Esophagus muscularis mucosa (tissue), 4 donors: ENCODE results near the gene CHCHD6. TPM values are rescaled to one million over a fixed set of nuclear protein-coding genes. Genes with fewer than 3 reads are reported as not detected.

ENCODE experiments used
- DNase-seq: peaks from one replicate; pipeline ENCODE4 v3.0.0-alpha.2; 2017; ENCODE audit errors: extremely low spot score
- H3K27ac ChIP-seq, 4 donors: fragments of 200-600 bp; sonication (generic); replicated peaks in 1 of 4; 1 replicate in 3 of 4; 2 replicates in 1 of 4; pipeline ENCODE4 v1.5.1; 2016 to 2019; ENCODE audit warnings: mild to moderate bottlenecking in 1 of 4
- H3K27me3 ChIP-seq, 4 donors: fragments of 200-600 bp; sonication (generic); one replicate each; pipeline versions ENCODE4 v1.5.1 to v1.6.0; 2016 to 2019
- H3K36me3 ChIP-seq, 4 donors: fragments of 200-600 bp; sonication (generic); one replicate each; pipeline ENCODE4 v1.5.1; 2016 to 2019
- H3K4me1 ChIP-seq, 4 donors: fragments of 200-600 bp; sonication (generic); one replicate each; pipeline ENCODE4 v1.5.1; 2016 to 2019
- H3K4me3 ChIP-seq, 4 donors: fragments of 200-600 bp; sonication (generic); 1 replicate in 2 of 4; 2 replicates in 2 of 4; pipeline ENCODE4 v1.5.1; 2016 to 2019; ENCODE audit warnings: mild to moderate bottlenecking in 4 of 4, moderate library complexity in 1 of 4
- H3K9me3 ChIP-seq, 4 donors: fragments of 200-600 bp; sonication (generic); 1 replicate in 3 of 4; 2 replicates in 1 of 4; pipeline ENCODE4 v1.5.1; 2016 to 2019
- EP300 ChIP-seq: sonication (generic); formaldehyde crosslinking; IDR thresholded peaks from one replicate; pipeline ENCODE4 v1.6.1; 2017; ENCODE audit warnings: antibody characterized with exemption
- POLR2A ChIP-seq: fragments of 450-650 bp; IDR thresholded peaks from one replicate; pipeline ENCODE4 v1.6.1; 2017; ENCODE audit warnings: antibody characterized with exemption, moderate library complexity, mild to moderate bottlenecking, low read depth
- POLR2AphosphoS5 ChIP-seq, 2 donors: sonication (generic); formaldehyde crosslinking; IDR thresholded peaks; one replicate each; pipeline ENCODE4 v1.6.1; 2017; ENCODE audit warnings: antibody characterized with exemption in 2 of 2
- WGBS: methylation state at CpG from one replicate; pipeline ENCODE4 v1.1.5; 2018; 5-methylcytosine and 5-hydroxymethylcytosine counted together
- intact Hi-C: fragments of 100-400 bp; cut with DNase I; formaldehyde crosslinking; loops from one replicate; pipeline ENCODE4 v1.15.1; 2023
- total RNA-seq, 4 donors: library from RNA; depleted of rRNA; stranded (reverse); fragments of >200 nt; gene quantifications; one replicate each; pipeline versions ENCODE4 v1.1.0 to v1.2.1, GENCODE V29; 2016
- TF ChIP-seq, protein P1 (sequence below), 3 experiments: fragments of 200-600 bp in 2 of 3; fragments of 450-650 bp in 1 of 3; sonication (generic) in 2 of 3; IDR thresholded peaks; one replicate each; pipeline ENCODE4 v1.5.1; 2017 to 2019; ENCODE audit warnings: antibody characterized with exemption in 3 of 3, mild to moderate bottlenecking in 2 of 3, moderate library complexity in 1 of 3

The CHCHD6 gene
- total RNA-seq, 4 donors from 2014 or later, result 10.3 to 13.4 (median 12.1) TPM

- H3K27ac ChIP-seq, result no peak overlapping the region
- intact Hi-C loops, result no loop called here
- H3K9me3 ChIP-seq, result no peaks in the 10 kb centered on the region
- H3K36me3 ChIP-seq, result peaks cover 0 to 29% (median 2%) of the 10 kb centered on the region in 4 donors
- peaks cover 29 to 52% (median 49%) of the 10 kb centered on the region in 4 donors for H3K4me1 ChIP-seq
- TF ChIP-seq POLR2A (no peak), EP300 (no peak), POLR2AphosphoS5 (IDR thresholded peaks at IDR 0.05) (no peak)
- TF ChIP-seq, protein P1, sequence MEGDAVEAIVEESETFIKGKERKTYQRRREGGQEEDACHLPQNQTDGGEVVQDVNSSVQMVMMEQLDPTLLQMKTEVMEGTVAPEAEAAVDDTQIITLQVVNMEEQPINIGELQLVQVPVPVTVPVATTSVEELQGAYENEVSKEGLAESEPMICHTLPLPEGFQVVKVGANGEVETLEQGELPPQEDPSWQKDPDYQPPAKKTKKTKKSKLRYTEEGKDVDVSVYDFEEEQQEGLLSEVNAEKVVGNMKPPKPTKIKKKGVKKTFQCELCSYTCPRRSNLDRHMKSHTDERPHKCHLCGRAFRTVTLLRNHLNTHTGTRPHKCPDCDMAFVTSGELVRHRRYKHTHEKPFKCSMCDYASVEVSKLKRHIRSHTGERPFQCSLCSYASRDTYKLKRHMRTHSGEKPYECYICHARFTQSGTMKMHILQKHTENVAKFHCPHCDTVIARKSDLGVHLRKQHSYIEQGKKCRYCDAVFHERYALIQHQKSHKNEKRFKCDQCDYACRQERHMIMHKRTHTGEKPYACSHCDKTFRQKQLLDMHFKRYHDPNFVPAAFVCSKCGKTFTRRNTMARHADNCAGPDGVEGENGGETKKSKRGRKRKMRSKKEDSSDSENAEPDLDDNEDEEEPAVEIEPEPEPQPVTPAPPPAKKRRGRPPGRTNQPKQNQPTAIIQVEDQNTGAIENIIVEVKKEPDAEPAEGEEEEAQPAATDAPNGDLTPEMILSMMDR (IDR thresholded peaks at IDR 0.05), result no peak
- no peaks in the 10 kb centered on the region for H3K27me3 ChIP-seq
- H3K4me3 ChIP-seq, result no peak overlapping the region
- WGBS, result 100% methylated on average over 3 of the region's 32 CpGs
- no peak for DNase-seq
These were observed 300.8 kb downstream of the CHCHD6 start for GRCh38 chr3:127004641-127005397.

GRCh38 chr3:127005864-127006500, 301.9 kb downstream of the CHCHD6 start:
- intact Hi-C loops, result no loop called here
- Histone ChIP-seq H3K4me3 (no peak overlapping the region), H3K36me3 (peaks cover 0 to 33% (median 2%) of the 10 kb centered on the region in 4 donors), H3K4me1 (peaks cover 29 to 47% (median 40%) of the 10 kb centered on the region in 4 donors), H3K9me3 (no peaks in the 10 kb centered on the region), H3K27me3 (no peaks in the 10 kb centered on the region), H3K27ac (no peak overlapping the region)
- 96% methylated on average over 11 of the region's 17 CpGs for WGBS
- TF ChIP-seq, protein P1 (IDR thresholded peaks at IDR 0.05), result no peak
- no peak for TF ChIP-seq EP300
- no peak for DNase-seq

- H3K27ac ChIP-seq, result no peak overlapping the region
- peaks cover 0 to 43% (median 8%) of the 10 kb centered on the region in 4 donors for H3K36me3 ChIP-seq
- no peak for TF ChIP-seq POLR2AphosphoS5 (IDR thresholded peaks at IDR 0.05)
- TF ChIP-seq, protein P1 (IDR thresholded peaks at IDR 0.05), result no peak
- TF ChIP-seq POLR2A, result no peak
- TF ChIP-seq EP300, result no peak
- no peaks in the 10 kb centered on the region for H3K9me3 ChIP-seq
- WGBS, result 82% methylated on average over 6 of the region's 8 CpGs
- intact Hi-C loops, result no loop called here
- H3K4me3 ChIP-seq, result no peak overlapping the region
- peaks cover 21 to 45% (median 35%) of the 10 kb centered on the region in 4 donors for H3K4me1 ChIP-seq
- no peaks in the 10 kb centered on the region for H3K27me3 ChIP-seq
- DNase-seq, result no peak
These were observed 302.9 kb downstream of the CHCHD6 start for GRCh38 chr3:127006781-127007436.

GRCh38 chr3:127008236-127008635, 304.2 kb downstream of the CHCHD6 start:
- intact Hi-C loops, result no loop called here
- 88% methylated on average over 4 of the region's 10 CpGs for WGBS
- peaks cover 10 to 56% (median 21%) of the 10 kb centered on the region in 4 donors for H3K36me3 ChIP-seq
- no peaks in the 10 kb centered on the region for H3K9me3 ChIP-seq
- no peak for DNase-seq
- TF ChIP-seq POLR2A (no peak), POLR2AphosphoS5 (IDR thresholded peaks at IDR 0.05) (no peak), EP300 (no peak)
- TF ChIP-seq, protein P1 (IDR thresholded peaks at IDR 0.05), result no peak
- H3K4me3 ChIP-seq, result no peak overlapping the region
- no peaks in the 10 kb centered on the region for H3K27me3 ChIP-seq
- H3K4me1 ChIP-seq, result peaks cover 9 to 34% (median 23%) of the 10 kb centered on the region in 4 donors
- no peak overlapping the region for H3K27ac ChIP-seq
